Right lobe of liver (tissue), 6 donors: Measurements from ENCODE around the gene GRID1. TPM values are rescaled to one million over a fixed set of nuclear protein-coding genes. Genes with fewer than 3 reads are reported as not detected.

Source experiments
- ATAC-seq, 4 donors: fragments of 200-7000 bp; cut with Tn5 transposase; one replicate each; pipeline ENCODE4 v1.9.1; 2020; ENCODE audit warnings: mild to moderate bottlenecking in 4 of 4, moderate library complexity in 4 of 4
- DNase-seq, 3 donors: peaks; one replicate each; pipeline ENCODE4 v3.0.0-alpha.2; 2020
- H3K27ac ChIP-seq, 3 donors: fragments of 200-600 bp; one replicate each; pipeline ENCODE4 v1.8.0; 2022
- H3K27me3 ChIP-seq, 2 donors: fragments of 200-600 bp; one replicate each; pipeline ENCODE4 v1.8.0; 2022
- H3K36me3 ChIP-seq, 4 donors: fragments of 200-600 bp; sonication (generic) in 1 of 4; one replicate each; pipeline versions ENCODE4 v1.5.1 to v1.8.0; 2017 to 2022; ENCODE audit warnings: control low read depth in 1 of 4
- H3K4me1 ChIP-seq, 4 donors: fragments of 200-600 bp; sonication (generic) in 1 of 4; one replicate each; pipeline versions ENCODE4 v1.5.1 to v1.8.0; 2017 to 2022; ENCODE audit warnings: control low read depth in 1 of 4
- H3K4me3 ChIP-seq, 3 donors: fragments of 200-600 bp; one replicate each; pipeline ENCODE4 v1.8.0; 2022
- H3K9me3 ChIP-seq, 4 donors: fragments of 200-600 bp; sonication (generic) in 1 of 4; one replicate each; pipeline versions ENCODE4 v1.5.1 to v1.8.0; 2017 to 2022; ENCODE audit warnings: control low read depth in 1 of 4
- CTCF ChIP-seq, 4 donors: fragments of 200-600 bp in 3 of 4; fragments of 450-650 bp in 1 of 4; IDR thresholded peaks; one replicate each; pipeline versions ENCODE4 v1.5.1 to v1.8.0; 2016 to 2022; ENCODE audit warnings: antibody characterized with exemption in 4 of 4, mild to moderate bottlenecking in 2 of 4
- POLR2A ChIP-seq: fragments of 450-650 bp; IDR thresholded peaks from one replicate; pipeline ENCODE4 v1.6.1; 2017; ENCODE audit warnings: antibody characterized with exemption, mild to moderate bottlenecking
- WGBS: methylation state at CpG from one replicate; pipeline ENCODE4 v1.1.6; 2018; ENCODE audit warnings: low coverage, low lambda C conversion rate; ENCODE audit not compliant: insufficient coverage; ENCODE audit errors: missing lambda C conversion rate; 5-methylcytosine and 5-hydroxymethylcytosine counted together
- intact Hi-C, 2 donors: fragments of 100-400 bp; cut with DNase I; formaldehyde crosslinking; loops; one replicate each; pipeline versions ENCODE4 v1.11.2 to v1.14.1; 2022
- total RNA-seq, 6 experiments: library from RNA; depleted of rRNA in 2 of 6; stranded (reverse); fragments of >200 nt in 2 of 6; fragmentation: NEBNext Ultra II Directional in 3 of 6; extraction: Animal tissue kit (Norgen Biotek cat#: 25700) in 3 of 6; gene quantifications; one replicate each; pipeline versions ENCODE4 v1.1.0 to v1.2.4, GENCODE V29; 2016 to 2023
- donor health status: DM: no; HTN: yes; CAD: no.
- donor health status: DM: no; HTN: no; CAD: no.
- donor health status: DM: no; HTN: no; CAD: no.
- donor health status: DM: no; HTN: yes; CAD: no.
- donor health status: DM: no; HTN: yes; CAD: no.

GRID1 gene
- total RNA-seq, 6 experiments from 2014 or later = 0.05 to 1.9 (median 0.81) TPM

DNA sequence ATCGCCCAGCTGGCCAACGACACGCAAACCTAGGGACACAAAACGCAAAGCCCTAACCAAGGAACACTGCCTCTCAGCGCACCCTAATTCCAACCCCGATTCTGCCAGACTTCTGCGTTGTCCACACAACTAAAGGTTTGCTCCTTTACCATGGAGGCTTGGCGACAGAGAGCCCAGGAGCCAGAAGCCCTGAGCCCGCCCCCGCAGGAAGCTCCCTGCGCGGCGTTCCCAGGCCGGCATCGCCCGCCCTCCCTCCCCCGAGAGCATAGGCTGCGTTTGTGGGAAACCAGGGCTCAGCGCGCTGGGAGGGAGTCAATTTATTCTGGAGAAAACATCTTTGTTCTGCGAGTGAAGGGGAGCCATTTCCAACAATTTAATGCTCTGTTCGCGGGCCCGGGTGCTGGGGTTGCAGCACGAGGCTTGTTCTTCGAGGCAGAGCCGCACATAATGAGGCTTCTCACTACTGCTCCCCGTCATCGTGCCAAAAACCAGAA, 103.9 kb downstream of the GRID1 start:
- Histone ChIP-seq H3K36me3 (no peaks in the 10 kb centered on the region), H3K4me1 (no peaks in the 10 kb centered on the region), H3K27ac (no peak overlapping the region), H3K9me3 (no peaks in the 10 kb centered on the region), H3K4me3 (no peak overlapping the region), H3K27me3 (no peaks in the 10 kb centered on the region)
- peak in 1 of 3 donors; percentile 28 for DNase-seq
- TF ChIP-seq CTCF (IDR thresholded peaks at IDR 0.05) (no peak), POLR2A (no peak)
- WGBS = 26% methylated on average over 19 of the region's 29 CpGs
- ATAC-seq = no peak
- intact Hi-C loops = no loop called here

DNA sequence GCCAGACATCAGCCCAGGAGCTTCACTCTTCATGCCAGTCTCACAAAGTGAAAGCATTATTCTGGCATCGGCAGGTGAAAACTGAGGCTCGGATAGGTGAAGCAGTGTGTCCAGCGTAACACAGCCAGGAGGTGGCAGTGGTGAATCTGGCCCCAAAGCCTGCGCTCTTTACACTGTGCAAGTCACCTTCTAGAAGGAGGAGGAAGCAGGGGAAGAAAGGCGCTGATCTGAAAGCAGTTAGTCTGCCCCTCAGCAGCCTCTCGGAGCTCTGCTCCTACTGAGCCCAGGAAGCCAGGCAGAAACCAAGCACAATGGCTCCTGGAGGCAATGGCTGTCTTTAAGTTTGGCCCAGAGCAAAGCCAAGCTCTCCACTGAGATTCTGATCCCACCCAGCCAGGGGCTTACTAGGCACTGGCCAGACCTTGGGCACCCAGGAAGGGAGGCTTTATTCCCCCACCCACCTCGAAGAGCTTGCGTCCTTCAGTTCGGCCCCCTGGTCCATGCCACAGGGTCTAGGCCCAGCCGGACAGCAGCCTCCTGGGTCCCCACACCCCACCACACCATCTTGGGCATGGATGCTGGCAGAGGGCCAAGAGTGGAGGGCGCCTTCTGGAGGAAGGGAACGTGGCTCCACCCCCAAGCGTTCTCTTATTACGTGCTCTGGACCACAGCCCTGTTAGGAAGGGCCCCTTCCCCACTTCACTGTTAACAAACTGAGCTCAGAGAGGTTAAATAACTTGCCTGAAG, 104.5 kb downstream of the GRID1 start:
- H3K36me3 ChIP-seq = no peaks in the 10 kb centered on the region
- no peak overlapping the region for H3K4me3 ChIP-seq
- H3K27me3 ChIP-seq = no peaks in the 10 kb centered on the region
- peak in 1 of 3 donors; percentile 45 for DNase-seq
- H3K9me3 ChIP-seq = no peaks in the 10 kb centered on the region
- peak; percentile 57 to 84 (median 62) for ATAC-seq
- 44% methylated on average over 3 of the region's 14 CpGs for WGBS
- H3K4me1 ChIP-seq = no peaks in the 10 kb centered on the region
- intact Hi-C loops = no loop called here
- no peak for TF ChIP-seq POLR2A
- TF ChIP-seq CTCF (IDR thresholded peaks at IDR 0.05) = peak in 3 of 4 donors; percentile 23 to 38 (median 23)
- H3K27ac ChIP-seq = no peak overlapping the region

DNA sequence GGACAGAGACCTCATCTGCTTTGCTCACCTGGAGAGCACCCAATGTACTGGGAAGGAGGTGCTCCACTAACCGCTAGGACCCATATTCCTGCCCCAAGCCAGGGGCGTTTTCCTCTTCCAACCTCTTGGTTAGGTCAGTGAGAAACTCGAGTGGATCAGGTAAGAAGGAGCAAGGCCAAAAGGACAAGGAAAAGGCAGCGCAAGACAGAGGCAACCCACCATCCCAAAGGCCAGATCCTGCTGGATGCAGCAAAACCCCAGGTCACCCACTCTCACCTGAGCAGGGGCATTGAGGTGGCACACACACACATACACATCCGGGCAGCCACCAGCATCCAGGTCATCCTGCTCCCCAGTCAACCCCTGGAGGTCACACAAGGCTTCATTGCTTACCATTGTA, 105.1 kb downstream of the GRID1 start:
- no peak overlapping the region for H3K4me3 ChIP-seq
- WGBS = 69% methylated on average over 4 of the region's 5 CpGs
- no peak overlapping the region for H3K27ac ChIP-seq
- no peaks in the 10 kb centered on the region for H3K27me3 ChIP-seq
- no peaks in the 10 kb centered on the region for H3K36me3 ChIP-seq
- intact Hi-C loops = no loop called here
- peak in 1 of 3 donors; percentile 33 for DNase-seq
- no peaks in the 10 kb centered on the region for H3K9me3 ChIP-seq
- H3K4me1 ChIP-seq = no peaks in the 10 kb centered on the region
- ATAC-seq = peak in 1 of 4 donors; percentile 10
- no peak for TF ChIP-seq CTCF (IDR thresholded peaks at IDR 0.05)
- no peak for TF ChIP-seq POLR2A

DNA sequence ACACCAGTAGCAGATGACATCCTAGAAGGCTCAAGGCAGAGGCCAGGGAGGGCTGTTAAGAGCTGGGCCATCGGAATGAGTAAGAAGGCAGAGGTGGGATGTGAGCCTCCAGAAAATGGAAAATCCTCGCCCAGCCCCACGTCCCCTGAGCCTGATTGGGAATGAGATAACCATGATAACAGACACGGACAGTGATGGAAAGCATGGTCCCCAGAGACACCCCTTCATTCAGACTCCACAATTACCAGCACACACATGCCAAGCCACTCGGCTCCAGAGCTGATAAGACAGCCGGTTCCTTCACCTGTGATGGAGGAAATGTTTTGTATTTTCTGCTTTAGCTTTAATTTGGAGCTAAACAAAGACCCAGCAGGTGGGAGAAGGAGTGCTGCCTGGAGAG, 106.0 kb downstream of the GRID1 start:
- Histone ChIP-seq H3K27me3 (no peaks in the 10 kb centered on the region), H3K9me3 (no peaks in the 10 kb centered on the region), H3K4me3 (no peak overlapping the region), H3K36me3 (no peaks in the 10 kb centered on the region), H3K4me1 (no peaks in the 10 kb centered on the region), H3K27ac (no peak overlapping the region)
- intact Hi-C loops = no loop called here
- 33% methylated on average over 5 of the region's 6 CpGs for whole genome bisulfite sequencing
- ATAC-seq = no peak
- TF ChIP-seq CTCF (IDR thresholded peaks at IDR 0.05) = no peak
- no peak for TF ChIP-seq POLR2A
- no peak for DNase-seq
